ENCODE results near the gene AMPD2.
"Not testable (repeated sequence)": the region's sequence is repeated elsewhere in the genome, so short reads cannot be mapped to it uniquely, and the experiment has no call there.

AMPD2 gene

DNA sequence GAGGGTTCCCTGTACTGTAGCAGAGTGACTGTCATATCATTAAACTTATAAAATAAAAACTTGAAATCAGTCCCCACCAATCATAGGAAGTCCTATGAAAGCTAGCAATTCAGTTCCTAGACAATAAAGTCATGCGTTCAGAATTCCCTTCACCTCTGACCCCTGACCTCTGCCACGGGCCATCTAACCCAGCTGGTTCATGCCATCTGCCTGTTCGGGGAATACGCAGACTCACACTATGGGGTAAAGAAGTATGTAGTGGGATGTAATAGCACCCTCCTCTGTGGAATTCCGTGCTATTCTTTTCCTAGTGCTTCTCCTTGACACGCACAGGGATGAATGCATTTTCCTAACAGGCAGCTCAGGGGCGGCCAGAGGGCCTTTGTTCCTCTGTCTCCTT is 38.3 kb downstream of the AMPD2 start:
- FAIRE-seq: no peak
- DNase-seq (ENCODE audit: insufficient read length, low spot score): no peak
- TF ChIP-seq, protein P1, sequence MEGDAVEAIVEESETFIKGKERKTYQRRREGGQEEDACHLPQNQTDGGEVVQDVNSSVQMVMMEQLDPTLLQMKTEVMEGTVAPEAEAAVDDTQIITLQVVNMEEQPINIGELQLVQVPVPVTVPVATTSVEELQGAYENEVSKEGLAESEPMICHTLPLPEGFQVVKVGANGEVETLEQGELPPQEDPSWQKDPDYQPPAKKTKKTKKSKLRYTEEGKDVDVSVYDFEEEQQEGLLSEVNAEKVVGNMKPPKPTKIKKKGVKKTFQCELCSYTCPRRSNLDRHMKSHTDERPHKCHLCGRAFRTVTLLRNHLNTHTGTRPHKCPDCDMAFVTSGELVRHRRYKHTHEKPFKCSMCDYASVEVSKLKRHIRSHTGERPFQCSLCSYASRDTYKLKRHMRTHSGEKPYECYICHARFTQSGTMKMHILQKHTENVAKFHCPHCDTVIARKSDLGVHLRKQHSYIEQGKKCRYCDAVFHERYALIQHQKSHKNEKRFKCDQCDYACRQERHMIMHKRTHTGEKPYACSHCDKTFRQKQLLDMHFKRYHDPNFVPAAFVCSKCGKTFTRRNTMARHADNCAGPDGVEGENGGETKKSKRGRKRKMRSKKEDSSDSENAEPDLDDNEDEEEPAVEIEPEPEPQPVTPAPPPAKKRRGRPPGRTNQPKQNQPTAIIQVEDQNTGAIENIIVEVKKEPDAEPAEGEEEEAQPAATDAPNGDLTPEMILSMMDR (IDR thresholded peaks at IDR 0.05; ENCODE audit: insufficient read depth, missing control alignments): no peak

DNA sequence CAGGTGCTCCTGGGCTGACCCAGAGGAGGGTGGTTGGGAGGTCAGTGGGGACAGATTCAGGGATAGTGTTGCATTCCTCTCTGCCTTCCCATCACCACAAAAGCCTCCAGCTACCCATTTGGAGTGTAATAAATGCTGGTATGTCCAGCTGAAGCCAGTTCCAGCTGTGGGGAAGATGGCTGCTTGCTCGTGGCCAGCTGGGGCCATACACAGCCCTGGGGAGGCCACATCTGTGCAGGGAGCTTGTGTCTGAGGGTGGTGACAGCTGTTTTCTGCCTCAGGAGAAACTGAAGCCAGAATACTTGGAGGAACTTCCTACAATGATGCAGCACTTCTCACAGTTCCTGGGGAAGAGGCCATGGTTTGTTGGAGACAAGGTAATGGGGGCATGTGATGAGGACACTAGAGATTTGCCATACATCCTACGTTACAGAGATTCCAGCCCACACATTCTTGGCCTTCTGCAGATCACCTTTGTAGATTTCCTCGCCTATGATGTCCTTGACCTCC is 39.0 kb downstream of the AMPD2 start:
- TF ChIP-seq, protein P1 (IDR thresholded peaks at IDR 0.05; ENCODE audit: insufficient read depth, missing control alignments): no peak
- DNase-seq (ENCODE audit: insufficient read length, low spot score) (no peak), FAIRE-seq (no peak)

DNA sequence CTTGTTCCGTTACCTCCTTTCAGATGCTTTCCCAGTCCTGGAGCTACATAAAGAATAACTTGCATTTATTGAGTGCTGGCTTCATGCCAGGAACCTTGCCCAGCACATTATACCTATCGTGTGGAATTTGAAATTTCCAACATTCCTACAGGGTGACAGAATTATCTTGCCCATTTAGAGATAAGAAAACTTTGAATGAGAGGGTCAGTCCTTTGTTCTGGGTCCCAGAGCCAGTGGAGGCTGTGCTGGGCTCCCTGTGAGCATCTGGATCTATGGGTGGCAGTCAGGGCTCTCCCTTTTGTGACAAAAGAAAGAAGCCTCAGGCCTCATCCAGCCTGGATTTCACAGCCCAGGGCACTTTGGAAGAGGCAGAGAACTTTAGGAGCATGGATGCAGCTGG is 39.5 kb downstream of the AMPD2 start:
- TF ChIP-seq, protein P1 (IDR thresholded peaks at IDR 0.05; ENCODE audit: insufficient read depth, missing control alignments): no peak
- FAIRE-seq (no peak), DNase-seq (ENCODE audit: insufficient read length, low spot score) (no peak)

DNA sequence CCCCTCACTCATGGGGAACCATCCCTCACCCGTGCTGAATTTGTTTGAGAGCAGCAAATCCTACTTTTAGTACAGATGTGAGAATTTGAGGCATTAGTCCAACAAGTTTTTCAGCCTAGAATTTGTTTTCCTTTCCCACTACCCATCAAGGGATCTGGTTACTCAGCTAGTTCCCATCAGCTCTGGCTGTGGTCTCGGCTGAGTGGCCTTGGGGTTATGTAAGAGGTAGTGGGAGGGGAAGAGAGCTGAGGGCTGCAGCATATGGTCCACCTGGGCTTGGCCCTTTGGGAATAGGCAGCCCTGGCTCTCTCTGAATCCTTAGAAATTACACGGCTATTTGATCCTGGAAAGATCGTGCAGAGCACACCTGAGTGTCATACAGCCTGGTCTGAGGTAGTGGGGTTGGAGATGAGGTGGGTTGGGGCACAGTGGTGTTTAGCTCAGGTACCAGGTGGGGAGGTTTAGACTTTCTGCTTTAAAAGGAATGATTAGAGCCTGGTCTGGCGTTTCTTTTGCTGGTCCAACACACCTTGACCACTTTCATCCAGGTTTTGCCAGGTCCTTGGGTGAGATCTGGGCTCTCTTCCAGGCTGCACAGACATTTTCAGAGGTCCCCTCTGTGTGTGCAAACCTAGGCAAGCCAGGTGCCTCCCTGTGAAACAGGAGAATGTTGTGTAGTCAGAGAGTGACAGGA is 40.5 kb downstream of the AMPD2 start:
- FAIRE-seq (no peak), DNase-seq (ENCODE audit: insufficient read length, low spot score) (no peak)
- TF ChIP-seq, protein P1 (IDR thresholded peaks at IDR 0.05; ENCODE audit: insufficient read depth, missing control alignments): no peak

DNA sequence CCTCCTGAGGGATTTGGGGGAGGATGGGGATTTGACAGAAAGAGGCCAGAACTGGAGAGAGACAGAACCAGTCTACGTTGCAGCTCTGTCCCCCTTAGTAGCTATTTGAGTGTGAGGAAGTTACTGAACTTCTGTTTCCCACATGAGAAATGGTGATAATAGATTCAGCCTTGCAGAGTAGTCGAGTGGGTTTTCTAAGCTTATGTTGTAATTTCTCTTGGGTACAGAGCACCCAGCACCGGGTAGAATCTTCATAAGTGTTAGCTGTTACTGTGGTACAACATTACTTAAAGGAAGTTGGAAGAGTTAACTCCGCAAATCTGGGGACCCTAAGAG is 41.0 kb downstream of the AMPD2 start:
- not testable (repeated sequence) for DNase-seq (ENCODE audit: insufficient read length, low spot score); FAIRE-seq

DNA sequence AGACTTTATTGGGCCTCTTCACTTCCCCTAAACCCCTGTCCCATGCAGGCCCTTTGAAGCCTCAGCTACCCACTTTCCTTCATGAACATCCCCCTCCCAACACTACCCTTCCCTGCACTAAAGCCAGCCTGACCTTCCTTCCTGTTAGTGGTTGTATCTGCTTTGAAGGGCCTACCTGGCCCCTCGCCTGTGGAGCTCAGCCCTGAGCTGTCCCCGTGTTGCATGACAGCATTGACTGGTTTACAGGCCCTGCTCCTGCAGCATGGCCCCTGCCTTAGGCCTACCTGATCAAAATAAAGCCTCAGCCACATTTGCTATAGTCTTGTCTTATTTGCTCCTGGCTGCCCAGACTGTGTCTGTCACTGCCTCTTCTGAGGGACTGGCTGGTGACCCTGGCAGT is 41.8 kb downstream of the AMPD2 start:
- TF ChIP-seq, protein P1 (IDR thresholded peaks at IDR 0.05; ENCODE audit: insufficient read depth, missing control alignments): no peak
- FAIRE-seq: no peak
- no peak for DNase-seq (ENCODE audit: insufficient read length, low spot score)

DNA sequence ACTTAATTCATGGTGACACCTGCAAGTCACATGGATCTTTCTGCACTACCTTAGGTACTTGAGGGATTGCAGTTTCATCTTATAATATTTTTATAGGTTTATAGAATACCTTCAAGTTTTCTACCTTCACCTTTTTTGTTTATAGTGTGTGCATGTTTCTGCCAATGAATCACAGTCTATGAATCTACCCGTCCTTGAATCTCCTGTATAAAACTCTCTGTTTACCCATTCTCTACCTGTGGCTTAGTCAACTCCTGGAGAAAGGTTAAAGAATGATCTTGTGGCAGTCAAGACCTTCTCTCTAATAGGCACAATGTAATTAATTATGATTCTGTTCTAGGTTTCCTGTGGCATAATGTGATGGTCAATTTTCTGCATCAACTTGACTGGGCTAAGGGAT is 45.0 kb downstream of the AMPD2 start:
- TF ChIP-seq, protein P1 (IDR thresholded peaks at IDR 0.05; ENCODE audit: insufficient read depth, missing control alignments): no peak

More for the DNA sequence above, 45.0 kb downstream of the AMPD2 start:
- DNase-seq (ENCODE audit: insufficient read length, low spot score): no peak
- no peak for FAIRE-seq
